ENCODE data around the gene STX11.

Gene STX11

DNA sequence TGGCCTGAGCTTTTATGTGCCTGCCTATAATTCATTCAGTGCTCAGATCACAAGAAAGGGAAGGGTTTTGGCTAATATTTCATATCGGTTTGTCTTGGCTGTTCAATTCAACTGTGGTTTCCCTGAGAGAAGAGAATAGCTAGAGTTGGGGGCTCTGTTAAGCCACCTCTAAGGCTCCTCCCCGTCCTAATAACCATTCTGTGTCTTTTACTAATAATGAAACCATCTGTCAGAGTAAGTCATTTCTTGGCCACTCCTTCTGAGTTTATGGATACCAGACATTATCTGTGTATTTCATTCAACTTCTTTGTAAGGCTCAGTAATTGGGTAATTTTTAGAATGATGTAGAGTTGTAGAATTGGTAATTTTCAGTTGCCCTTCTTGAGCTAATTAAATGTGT lies 5.2 kb downstream of the STX11 start:
- no peak overlapping the region for H3K4me3 ChIP-seq (replicated peaks in 1 of 2; ENCODE audit: low read depth in 2 of 2, low read length in 2 of 2)
- DNase-seq (ENCODE audit: low read depth in 2 of 2): no peak
- TF ChIP-seq, protein P1, sequence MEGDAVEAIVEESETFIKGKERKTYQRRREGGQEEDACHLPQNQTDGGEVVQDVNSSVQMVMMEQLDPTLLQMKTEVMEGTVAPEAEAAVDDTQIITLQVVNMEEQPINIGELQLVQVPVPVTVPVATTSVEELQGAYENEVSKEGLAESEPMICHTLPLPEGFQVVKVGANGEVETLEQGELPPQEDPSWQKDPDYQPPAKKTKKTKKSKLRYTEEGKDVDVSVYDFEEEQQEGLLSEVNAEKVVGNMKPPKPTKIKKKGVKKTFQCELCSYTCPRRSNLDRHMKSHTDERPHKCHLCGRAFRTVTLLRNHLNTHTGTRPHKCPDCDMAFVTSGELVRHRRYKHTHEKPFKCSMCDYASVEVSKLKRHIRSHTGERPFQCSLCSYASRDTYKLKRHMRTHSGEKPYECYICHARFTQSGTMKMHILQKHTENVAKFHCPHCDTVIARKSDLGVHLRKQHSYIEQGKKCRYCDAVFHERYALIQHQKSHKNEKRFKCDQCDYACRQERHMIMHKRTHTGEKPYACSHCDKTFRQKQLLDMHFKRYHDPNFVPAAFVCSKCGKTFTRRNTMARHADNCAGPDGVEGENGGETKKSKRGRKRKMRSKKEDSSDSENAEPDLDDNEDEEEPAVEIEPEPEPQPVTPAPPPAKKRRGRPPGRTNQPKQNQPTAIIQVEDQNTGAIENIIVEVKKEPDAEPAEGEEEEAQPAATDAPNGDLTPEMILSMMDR (IDR thresholded peaks at IDR 0.05; ENCODE audit: low read depth, low read length): no peak

DNA sequence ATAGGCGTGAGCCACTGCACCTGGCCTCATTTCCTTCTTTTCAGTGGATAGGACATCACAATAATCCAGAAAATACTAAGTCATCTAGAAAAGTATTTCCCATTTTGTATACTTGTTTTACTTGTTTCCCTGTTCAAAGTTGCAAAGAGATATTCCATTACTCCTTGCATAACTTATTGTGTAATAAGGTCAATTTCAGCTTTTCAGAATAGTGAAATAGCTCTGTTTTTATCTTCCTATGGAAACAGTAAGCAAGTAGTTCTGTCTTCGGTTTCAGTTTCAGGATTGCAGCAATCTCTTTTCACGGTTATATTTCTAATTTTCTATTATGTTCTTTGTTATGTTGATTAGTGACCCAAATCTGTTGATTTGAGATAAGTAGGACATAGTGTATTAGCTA lies 6.0 kb downstream of the STX11 start:
- H3K4me3 ChIP-seq (replicated peaks in 1 of 2; ENCODE audit: low read depth in 2 of 2, low read length in 2 of 2): no peak overlapping the region
- TF ChIP-seq, protein P1 (IDR thresholded peaks at IDR 0.05; ENCODE audit: low read depth, low read length): no peak
- DNase-seq (ENCODE audit: low read depth in 2 of 2): peak in 1 of 2 donors; percentile 73

DNA sequence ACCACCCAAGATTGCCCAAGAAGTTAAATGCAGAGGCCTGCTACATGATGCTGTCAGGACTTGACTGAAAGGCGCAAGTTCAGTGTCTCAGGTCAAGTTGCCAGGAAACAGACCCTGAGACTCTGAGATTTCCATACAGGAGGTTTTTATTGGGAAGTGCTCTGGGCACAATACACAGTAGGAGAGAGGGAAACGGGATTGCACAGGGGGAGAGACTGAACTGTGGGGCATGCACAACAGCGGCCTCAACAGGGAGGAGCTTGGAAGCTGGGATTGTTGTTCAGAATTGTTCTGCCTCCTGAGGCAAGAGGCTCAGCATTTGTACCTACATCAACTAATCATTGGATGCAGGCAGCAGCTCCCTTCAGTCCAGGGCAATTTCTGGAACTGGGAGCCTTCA lies 6.7 kb downstream of the STX11 start:
- TF ChIP-seq, protein P1 (IDR thresholded peaks at IDR 0.05; ENCODE audit: low read depth, low read length): no peak
- no peak for DNase-seq (ENCODE audit: low read depth in 2 of 2)
- H3K4me3 ChIP-seq (replicated peaks in 1 of 2; ENCODE audit: low read depth in 2 of 2, low read length in 2 of 2): no peak overlapping the region

DNA sequence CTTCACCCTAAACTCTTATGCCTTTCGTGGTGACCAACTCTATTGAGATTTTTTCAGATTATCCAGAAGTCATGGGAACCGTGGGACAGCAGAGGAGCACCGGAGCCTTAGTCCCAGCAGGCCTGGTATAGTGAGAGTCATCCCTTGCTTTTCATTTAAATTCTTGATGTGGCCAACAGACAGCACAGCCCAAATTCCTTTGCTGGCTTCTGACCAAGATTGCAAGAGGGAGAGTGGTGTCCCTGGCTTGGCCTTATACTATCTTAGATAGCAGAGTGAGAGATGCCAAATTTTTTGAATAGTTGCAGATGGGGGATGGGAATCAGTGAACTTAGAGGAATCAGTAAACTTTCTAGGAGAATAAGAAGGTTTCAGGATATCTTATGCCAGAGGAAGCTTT lies 7.8 kb downstream of the STX11 start:
- peak; percentile 83 to 97 for DNase-seq (ENCODE audit: low read depth in 2 of 2)
- TF ChIP-seq, protein P1 (IDR thresholded peaks at IDR 0.05; ENCODE audit: low read depth, low read length): no peak
- no peak overlapping the region for H3K4me3 ChIP-seq (replicated peaks in 1 of 2; ENCODE audit: low read depth in 2 of 2, low read length in 2 of 2)

DNA sequence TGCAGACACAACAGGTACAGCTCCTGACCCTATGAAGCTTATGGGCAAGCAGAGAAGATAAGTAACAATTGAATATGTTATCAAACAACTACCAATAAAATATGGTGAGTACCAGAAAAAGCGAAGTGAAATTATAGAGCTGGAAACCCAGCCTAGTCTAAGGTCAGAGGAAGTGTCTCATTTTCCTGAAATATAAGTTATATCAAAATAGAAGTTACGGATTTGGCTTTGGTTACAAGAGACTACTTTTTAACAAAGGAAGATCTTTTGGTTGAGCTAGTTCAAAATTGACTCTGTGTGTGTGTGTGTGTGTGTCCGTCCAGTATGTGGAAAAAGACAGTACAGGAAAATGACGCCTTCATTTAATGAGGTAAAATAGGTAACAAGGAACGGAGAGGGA lies 8.9 kb downstream of the STX11 start:
- TF ChIP-seq, protein P1 (IDR thresholded peaks at IDR 0.05; ENCODE audit: low read depth, low read length): no peak
- no peak overlapping the region for H3K4me3 ChIP-seq (replicated peaks in 1 of 2; ENCODE audit: low read depth in 2 of 2, low read length in 2 of 2)
- DNase-seq (ENCODE audit: low read depth in 2 of 2): no peak

DNA sequence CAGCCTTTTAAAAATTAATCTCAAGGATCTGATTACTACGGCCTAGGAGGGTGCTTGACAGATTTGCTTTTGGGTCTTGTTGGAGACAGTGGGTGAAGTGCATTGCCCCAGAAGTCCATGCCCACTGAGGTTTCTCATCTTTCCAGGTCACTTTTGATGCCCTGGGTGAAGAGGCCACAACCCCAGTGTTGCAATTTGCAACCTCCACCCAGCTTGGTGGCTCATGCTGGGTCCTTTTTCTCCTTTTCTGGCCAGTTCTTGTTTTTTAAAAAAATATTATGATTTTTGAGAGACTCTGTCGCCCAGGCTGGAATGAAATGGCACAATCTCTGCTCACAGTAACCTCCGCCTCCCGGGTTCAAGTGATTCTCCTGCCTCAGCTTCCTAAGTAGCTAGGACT lies 9.4 kb downstream of the STX11 start:
- no peak overlapping the region for H3K4me3 ChIP-seq (replicated peaks in 1 of 2; ENCODE audit: low read depth in 2 of 2, low read length in 2 of 2)
- TF ChIP-seq, protein P1 (IDR thresholded peaks at IDR 0.05; ENCODE audit: low read depth, low read length): no peak
- DNase-seq (ENCODE audit: low read depth in 2 of 2): no peak

DNA sequence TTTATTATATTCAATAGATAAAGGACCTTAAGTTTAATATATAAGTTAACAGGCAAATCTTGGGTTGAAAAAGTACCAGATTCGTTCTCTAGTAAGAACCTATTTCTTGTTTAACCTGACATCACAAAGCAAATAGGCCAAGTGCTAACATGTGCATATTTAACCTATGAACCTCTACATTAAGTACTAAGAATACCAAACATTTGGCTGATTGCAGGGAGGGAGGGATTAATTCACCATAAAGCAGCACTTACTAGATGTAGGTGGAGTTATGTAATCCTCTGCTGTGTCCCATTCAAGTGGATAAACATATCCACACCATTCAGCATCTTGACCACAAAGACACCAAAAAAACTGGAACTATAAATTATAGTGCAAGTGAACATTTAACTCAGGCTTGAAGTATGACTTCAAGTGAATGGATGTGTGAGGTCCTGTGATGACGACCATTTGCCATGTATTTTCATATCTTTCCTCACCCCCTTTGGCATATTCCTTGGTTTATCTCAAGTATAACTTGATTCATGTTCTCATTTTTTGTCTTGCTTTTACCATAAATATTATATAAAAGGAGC lies 10.2 kb downstream of the STX11 start:
- DNase-seq (ENCODE audit: low read depth in 2 of 2): no peak
- TF ChIP-seq, protein P1 (IDR thresholded peaks at IDR 0.05; ENCODE audit: low read depth, low read length): no peak
- H3K4me3 ChIP-seq (replicated peaks in 1 of 2; ENCODE audit: low read depth in 2 of 2, low read length in 2 of 2): no peak overlapping the region

Data from cardiac fibroblast (primary cell).